HG02759 (cell line): ENCODE data around the gene FAM186B.

ENCODE experiments used
- ATAC-seq: cut with Tn5 transposase; IDR thresholded peaks from one replicate; pipeline ENCODE4 v1.9.1; 2021; ENCODE audit warnings: mild to moderate bottlenecking, moderate library complexity; ENCODE audit not compliant: unreplicated experiment

FAM186B gene

GRCh38 chr12:49568442-49569162, 36.8 kb downstream of the FAM186B start:
- ATAC-seq = peak; percentile 15

GRCh38 chr12:49567611-49568441, 37.6 kb downstream of the FAM186B start, which contains the start of gene MCRS1:
TSS of gene MCRS1 (minus strand) at chr12:49568142. CDS start at chr12:49566731, 1,411 bp downstream.
- peak; percentile 89 for ATAC-seq

DNA sequence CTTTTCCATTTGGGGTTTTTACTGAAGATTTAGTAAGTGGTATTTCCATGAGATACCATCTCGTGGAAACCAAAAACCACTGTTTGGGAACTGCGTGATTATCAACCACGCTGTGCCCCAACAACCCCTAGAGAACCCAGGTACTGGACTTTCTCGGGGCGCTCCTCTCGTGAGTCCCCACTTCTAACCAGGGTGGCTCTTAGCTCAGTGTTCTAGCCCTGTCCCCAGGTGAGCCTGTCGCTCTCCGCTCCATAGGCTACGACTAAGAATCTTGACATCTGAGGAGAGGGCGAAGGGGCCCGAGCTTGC, 38.2 kb downstream of the FAM186B start:
- ATAC-seq = no peak

GRCh38 chr12:49566361-49566760, 39.1 kb downstream of the FAM186B start:
- no peak for ATAC-seq

GRCh38 chr12:49565406-49566265, 39.8 kb downstream of the FAM186B start:
- no peak for ATAC-seq

DNA sequence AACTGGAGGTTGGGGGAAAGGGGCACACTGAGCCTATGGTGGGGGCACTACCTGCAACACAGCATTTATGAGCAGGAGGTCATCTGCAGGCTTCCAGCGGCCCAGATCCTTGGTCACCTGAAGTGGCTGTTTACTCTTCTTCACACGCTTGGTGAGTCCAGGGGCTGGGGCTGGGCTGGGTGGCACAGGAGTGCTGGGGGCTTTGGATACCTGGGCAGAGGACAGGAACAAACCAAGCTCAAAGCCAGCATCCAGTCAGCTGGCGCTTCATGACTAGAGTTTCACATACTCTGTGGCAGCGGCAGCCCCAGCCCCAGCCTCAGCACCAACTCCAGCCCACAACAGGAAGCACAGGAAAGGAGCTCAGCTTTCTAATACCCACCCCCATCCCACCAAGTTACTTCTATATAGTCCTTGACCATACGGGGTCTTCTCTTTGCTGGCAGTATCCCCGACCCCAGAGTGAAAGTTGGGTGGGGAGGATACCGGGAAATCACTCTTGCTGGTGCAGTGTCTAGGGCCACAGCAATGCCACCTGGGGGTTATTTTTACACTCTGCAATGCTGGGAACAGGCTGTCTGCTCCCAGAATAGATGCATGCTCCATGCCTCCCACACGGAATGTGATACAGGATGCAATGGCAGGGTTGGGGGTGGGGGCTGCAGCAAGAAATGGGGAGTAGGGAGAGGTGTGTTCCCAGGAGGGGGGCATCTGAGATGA, 40.6 kb downstream of the FAM186B start:
- ATAC-seq = no peak

GRCh38 chr12:49563951-49564685, 41.3 kb downstream of the FAM186B start:
- ATAC-seq = no peak

DNA sequence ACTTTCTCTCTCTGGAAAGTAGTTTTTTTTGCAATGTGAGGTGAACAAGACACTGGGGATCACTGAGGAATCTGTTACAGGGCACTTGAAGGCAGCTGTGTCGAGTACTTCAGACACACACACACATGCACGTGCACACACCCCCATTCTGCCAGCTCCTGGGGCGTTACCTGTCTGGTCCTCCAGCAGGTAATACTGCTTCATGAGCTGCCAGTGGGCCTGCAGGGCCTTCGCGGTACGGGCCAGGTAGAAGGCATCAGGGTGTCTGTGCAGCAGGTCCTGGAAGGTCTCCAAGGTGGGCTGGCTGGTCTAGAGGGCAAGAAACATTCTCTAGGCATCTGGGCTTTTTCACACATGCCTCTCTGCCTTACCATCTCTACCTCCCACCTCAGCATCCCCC, 42.6 kb downstream of the FAM186B start:
- no peak for ATAC-seq

DNA sequence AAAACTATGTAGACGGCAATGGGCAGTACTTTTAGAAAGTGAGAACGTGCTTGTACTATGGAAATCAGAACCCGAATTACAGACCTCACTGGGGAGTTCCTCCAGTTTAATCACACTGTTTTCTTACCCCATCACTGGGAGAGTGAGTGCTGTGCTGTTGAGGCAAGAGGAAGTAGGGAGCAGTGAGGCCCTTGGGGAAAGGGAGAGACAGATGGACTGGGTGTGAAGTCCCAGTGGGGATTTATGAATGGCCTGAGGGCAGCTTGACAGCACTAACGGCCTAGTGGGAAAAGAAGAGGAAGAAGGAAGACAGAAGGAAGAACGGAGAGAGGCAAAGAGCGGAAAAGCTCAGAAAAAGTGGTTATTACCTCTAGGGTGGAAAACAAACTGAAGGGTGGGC, 43.2 kb downstream of the FAM186B start:
- no peak for ATAC-seq

DNA sequence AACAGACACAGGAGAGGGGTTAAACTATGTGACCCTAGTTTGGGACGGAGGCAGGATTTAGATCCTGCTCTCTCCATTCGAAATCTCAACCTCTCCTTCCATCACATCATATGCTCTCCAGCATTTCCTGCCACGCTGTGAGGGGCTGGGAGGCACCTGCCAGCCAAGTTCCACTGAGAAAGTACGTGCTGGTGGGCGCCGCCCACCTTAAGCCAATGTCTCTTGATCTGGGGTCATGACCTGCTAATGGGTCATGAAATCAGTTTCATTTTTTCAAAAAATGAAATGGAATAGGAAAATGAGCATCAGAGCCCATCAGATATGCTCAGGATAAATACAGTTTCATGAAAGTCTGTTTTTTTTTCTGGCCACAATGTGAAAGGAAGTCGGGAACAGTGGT, 44.7 kb downstream of the FAM186B start:
- ATAC-seq = no peak

- ATAC-seq = no peak
Measured at GRCh38 chr12:49559011-49559675, 46.3 kb downstream of the FAM186B start.

GRCh38 chr12:49558526-49558925, 46.9 kb downstream of the FAM186B start:
- ATAC-seq = no peak

- ATAC-seq = no peak
Measured at GRCh38 chr12:49557917-49558215, 47.6 kb downstream of the FAM186B start.

- no peak for ATAC-seq
Measured at GRCh38 chr12:49557187-49557916, 48.1 kb downstream of the FAM186B start.

GRCh38 chr12:49556391-49557186, 48.9 kb downstream of the FAM186B start:
- no peak for ATAC-seq

DNA sequence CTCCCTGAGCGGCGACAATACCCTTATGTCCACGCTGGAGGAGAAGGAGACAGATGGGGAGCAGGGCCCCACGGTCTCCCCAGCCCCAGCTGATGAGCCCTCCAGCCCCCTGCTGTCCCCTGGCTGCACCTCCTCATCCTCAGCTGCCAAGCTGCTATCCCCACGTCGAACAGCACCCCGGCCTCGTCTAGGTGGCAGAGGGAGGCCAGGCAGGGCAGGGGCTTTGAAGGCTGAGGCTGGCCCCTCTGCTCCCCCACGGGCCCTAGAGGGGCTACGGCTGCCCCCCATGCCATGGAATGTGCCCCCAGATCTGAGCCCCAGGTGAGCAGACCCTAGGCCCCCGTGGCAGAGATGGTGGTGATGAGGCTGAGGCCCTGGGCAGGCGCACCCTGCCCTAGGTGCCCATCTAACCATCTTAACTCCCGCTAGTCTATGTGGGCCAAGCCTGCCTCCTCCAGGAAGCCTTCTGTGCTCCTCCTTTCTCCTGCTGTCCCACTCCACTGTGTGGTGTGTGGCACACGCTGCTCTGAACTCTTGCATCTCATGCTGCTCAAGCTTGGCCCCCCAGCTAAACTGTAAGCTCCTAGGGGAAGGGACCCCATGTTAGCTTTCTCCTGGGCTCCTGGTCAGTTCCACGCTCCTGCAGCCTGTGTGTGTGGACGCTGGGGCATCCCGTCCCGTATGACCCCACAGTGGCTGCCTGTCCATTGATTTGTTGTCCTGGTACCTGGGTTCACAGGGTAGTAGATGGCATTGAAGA, 49.6 kb downstream of the FAM186B start:
- ATAC-seq = no peak

GRCh38 chr12:49554266-49554665, 51.2 kb downstream of the FAM186B start:
- no peak for ATAC-seq
